ENCODE data around the gene MOB3B.
A peak's percentile ranks its signal among the peaks of the same experiment; 100 is the strongest.

The MOB3B gene

DNA sequence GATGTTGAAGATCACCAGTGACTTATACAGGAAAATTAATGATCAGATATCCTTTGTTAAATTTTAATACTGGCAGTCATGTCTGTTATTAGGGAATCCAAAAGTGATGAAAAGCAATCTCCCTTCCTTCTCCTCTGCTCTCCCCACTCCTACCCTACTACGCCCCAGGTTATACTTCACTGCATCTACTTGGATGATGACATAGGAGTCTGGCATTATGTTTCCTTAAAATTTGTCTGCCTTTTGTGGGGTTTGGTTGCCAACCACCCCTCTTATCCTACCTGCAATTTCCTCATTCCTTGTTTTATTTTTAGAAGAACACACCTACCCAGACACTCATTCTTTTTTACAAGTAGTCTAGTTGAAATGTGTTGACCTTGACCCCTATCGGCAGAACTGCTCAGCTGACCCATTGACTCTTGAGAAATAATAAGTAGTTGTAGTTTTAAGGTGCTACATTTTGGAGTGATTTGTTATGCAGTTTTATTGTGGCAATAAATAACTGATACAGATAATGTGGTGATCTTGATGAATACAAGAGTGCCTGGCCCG is 5.1 kb upstream of the MOB3B start:
- H3K27ac Mint-ChIP-seq: peak overlapping the region; percentile 6
- peaks cover 60% of the 10 kb centered on the region for H3K4me1 Mint-ChIP-seq
- DNase-seq: no peak

DNA sequence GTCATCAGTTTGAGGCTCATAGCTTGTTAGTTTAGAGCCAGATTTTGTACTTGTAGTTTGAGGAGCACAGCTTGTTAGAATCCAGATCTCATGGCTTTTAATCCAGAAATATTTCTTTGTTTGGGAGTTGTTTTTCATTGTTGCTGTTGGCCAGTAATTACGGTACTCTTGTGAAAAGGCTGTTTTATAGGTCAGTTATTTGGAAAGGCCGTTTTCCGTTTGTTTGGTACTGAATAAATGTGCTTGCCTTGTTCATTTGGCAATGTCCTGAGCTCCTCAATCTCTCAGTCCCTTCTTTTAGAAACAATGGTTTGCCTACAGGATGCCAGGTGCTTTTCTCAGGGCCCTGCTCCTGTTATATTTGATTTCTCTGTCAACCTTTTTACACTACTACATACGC is 4.5 kb upstream of the MOB3B start:
- Mint-ChIP-seq H3K9me3 (no peaks in the 10 kb centered on the region), H3K4me1 (peaks cover 61% of the 10 kb centered on the region), H3K27me3 (ENCODE audit: low read depth, poor library complexity) (no peaks in the 10 kb centered on the region), H3K27ac (peak overlapping the region; percentile 37), H3K36me3 (ENCODE audit: low read depth) (peaks cover 12% of the 10 kb centered on the region), H3K4me3 (no peak overlapping the region)
- DNase-seq: no peak
- TF ChIP-seq, protein P1, sequence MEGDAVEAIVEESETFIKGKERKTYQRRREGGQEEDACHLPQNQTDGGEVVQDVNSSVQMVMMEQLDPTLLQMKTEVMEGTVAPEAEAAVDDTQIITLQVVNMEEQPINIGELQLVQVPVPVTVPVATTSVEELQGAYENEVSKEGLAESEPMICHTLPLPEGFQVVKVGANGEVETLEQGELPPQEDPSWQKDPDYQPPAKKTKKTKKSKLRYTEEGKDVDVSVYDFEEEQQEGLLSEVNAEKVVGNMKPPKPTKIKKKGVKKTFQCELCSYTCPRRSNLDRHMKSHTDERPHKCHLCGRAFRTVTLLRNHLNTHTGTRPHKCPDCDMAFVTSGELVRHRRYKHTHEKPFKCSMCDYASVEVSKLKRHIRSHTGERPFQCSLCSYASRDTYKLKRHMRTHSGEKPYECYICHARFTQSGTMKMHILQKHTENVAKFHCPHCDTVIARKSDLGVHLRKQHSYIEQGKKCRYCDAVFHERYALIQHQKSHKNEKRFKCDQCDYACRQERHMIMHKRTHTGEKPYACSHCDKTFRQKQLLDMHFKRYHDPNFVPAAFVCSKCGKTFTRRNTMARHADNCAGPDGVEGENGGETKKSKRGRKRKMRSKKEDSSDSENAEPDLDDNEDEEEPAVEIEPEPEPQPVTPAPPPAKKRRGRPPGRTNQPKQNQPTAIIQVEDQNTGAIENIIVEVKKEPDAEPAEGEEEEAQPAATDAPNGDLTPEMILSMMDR (IDR thresholded peaks at IDR 0.05): no peak

More for the DNA sequence above, 5.1 kb upstream of the MOB3B start:
- Mint-ChIP-seq H3K27me3 (ENCODE audit: low read depth, poor library complexity) (no peaks in the 10 kb centered on the region), H3K9me3 (no peaks in the 10 kb centered on the region), H3K4me3 (no peak overlapping the region), H3K36me3 (ENCODE audit: low read depth) (peaks cover 12% of the 10 kb centered on the region)
- TF ChIP-seq, protein P1 (IDR thresholded peaks at IDR 0.05): no peak

- H3K27me3 Mint-ChIP-seq (ENCODE audit: low read depth, poor library complexity): no peaks in the 10 kb centered on the region
- H3K4me3 Mint-ChIP-seq: no peak overlapping the region
- DNase-seq: no peak
- TF ChIP-seq, protein P1 (IDR thresholded peaks at IDR 0.05): no peak
- peaks cover 56% of the 10 kb centered on the region for H3K4me1 Mint-ChIP-seq
- H3K9me3 Mint-ChIP-seq: no peaks in the 10 kb centered on the region
- peaks cover 12% of the 10 kb centered on the region for H3K36me3 Mint-ChIP-seq (ENCODE audit: low read depth)
- H3K27ac Mint-ChIP-seq: peak overlapping the region; percentile 37
Observed at GRCh38 chr9:27533311-27533710, 3.7 kb upstream of the MOB3B start.

DNA sequence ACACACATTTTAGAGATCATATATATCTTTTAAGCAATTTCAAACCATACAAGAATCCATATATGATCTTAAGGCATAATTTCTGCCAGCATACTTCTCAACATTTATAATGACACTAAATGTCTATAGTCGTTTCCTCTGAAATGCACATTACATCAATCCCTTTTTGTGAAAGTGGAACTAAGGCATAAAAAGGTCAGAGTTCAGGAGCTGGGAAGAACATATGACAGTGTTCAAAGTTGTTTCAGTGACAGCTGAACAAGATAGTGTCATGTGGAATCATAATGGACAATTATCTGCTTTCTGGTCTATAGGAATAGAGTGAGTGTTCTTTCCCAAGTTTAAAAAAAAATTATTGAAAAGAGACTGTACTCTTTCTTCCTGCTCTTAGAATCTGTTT is 2.4 kb upstream of the MOB3B start:
- Mint-ChIP-seq H3K27ac (no peak overlapping the region), H3K27me3 (ENCODE audit: low read depth, poor library complexity) (no peaks in the 10 kb centered on the region), H3K4me3 (no peak overlapping the region), H3K9me3 (no peaks in the 10 kb centered on the region), H3K36me3 (ENCODE audit: low read depth) (peaks cover 14% of the 10 kb centered on the region), H3K4me1 (peaks cover 57% of the 10 kb centered on the region)
- no peak for DNase-seq
- TF ChIP-seq, protein P1 (IDR thresholded peaks at IDR 0.05): no peak

DNA sequence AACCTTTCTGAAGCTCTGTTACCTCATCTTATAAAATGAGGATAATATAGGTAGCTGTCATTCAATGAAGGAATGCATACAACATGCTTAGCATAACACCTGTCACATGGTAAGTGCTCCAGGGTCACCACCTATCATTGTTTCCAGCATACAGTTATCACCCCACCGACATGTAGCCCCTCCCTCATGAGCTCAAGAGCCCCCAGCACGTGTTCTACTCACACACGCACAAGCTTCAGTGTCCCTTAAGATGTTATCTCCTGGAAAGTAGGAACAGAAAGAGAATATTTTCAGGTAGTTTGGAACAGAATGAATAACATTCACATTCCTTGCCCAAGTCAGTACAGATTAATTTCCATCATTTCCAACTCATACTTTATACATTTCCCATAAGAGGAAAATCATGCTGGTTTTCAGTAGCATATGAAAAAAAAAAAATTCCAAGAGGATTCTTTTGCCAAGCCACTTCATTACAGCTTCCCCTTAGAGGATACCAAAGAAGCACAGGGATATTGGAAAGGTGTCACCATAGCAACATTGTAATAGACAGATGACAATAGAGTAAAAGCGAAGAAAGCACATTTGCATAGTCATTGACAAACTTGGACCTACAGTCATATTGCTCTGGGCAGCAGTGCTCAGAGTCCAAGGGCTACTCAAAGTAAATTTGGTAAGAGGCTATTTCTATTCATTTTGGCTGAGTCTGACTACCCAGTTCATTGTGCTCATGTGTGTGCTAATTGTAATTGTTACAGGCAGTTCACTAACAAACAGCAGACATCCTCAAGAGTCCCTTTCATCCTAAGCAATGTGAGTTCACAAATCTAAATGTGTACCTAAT is 1.5 kb upstream of the MOB3B start:
- TF ChIP-seq, protein P1 (IDR thresholded peaks at IDR 0.05): no peak
- peaks cover 3% of the 10 kb centered on the region for H3K27me3 Mint-ChIP-seq (ENCODE audit: low read depth, poor library complexity)
- peaks cover 59% of the 10 kb centered on the region for H3K4me1 Mint-ChIP-seq
- no peaks in the 10 kb centered on the region for H3K9me3 Mint-ChIP-seq
- DNase-seq: no peak
- H3K27ac Mint-ChIP-seq: no peak overlapping the region
- peak overlapping the region; percentile 37 for H3K4me3 Mint-ChIP-seq
- H3K36me3 Mint-ChIP-seq (ENCODE audit: low read depth): peaks cover 21% of the 10 kb centered on the region

All from nephron progenitor cell (in vitro differentiated cells).